Fibroblast of pulmonary artery (primary cell): ENCODE results near the gene EFCAB6.

ENCODE experiments used
- DNase-seq: peaks from one replicate; pipeline ENCODE4 v3.0.0-alpha.2; 2010; ENCODE audit warnings: low read depth
- H3K4me3 ChIP-seq: replicated peaks from 2 replicates; pipeline ENCODE4 v1.5.1; 2011; ENCODE audit warnings: low read depth, mild to moderate bottlenecking, control low read depth, low read length, moderate library complexity
- TF ChIP-seq, protein P1 (sequence below): IDR thresholded peaks from 2 replicates; pipeline ENCODE4 v1.5.1; 2011; ENCODE audit warnings: mild to moderate bottlenecking, control low read depth, low read length, inconsistent platforms; ENCODE audit errors: missing control alignments

EFCAB6 gene

DNA sequence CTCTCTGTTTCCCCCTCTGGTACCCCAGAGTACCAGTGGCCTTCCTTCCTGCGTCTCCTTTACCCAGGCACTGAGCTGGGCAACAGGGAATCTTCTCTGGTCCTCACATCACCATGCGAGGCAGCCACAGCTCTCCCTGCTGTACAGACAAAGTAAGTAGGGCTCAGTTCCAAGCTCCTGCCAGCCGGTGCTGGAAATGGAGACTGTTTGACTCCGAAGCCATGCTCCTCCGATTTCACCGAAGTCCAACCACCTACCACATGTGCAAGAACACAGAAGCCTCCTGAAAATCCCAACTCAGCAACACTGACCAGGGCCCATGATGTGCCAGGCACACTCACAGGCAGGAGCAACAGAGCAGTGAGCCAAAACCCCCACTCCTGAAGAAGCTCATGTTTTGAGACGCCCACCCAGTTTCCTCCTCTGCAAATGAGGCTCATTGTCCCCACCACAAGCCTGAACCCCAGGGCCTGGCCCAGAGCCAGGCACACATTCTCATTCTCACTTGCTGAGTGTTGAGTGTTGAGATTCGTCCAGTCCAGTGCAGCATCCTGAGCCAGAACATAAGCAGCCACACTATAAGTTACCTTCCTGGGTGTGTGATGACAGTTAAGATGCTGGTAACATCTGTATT, 244.3 kb downstream of the EFCAB6 start:
- H3K4me3 ChIP-seq, result no peak overlapping the region
- TF ChIP-seq, protein P1, sequence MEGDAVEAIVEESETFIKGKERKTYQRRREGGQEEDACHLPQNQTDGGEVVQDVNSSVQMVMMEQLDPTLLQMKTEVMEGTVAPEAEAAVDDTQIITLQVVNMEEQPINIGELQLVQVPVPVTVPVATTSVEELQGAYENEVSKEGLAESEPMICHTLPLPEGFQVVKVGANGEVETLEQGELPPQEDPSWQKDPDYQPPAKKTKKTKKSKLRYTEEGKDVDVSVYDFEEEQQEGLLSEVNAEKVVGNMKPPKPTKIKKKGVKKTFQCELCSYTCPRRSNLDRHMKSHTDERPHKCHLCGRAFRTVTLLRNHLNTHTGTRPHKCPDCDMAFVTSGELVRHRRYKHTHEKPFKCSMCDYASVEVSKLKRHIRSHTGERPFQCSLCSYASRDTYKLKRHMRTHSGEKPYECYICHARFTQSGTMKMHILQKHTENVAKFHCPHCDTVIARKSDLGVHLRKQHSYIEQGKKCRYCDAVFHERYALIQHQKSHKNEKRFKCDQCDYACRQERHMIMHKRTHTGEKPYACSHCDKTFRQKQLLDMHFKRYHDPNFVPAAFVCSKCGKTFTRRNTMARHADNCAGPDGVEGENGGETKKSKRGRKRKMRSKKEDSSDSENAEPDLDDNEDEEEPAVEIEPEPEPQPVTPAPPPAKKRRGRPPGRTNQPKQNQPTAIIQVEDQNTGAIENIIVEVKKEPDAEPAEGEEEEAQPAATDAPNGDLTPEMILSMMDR, result no peak
- no peak for DNase-seq

DNA sequence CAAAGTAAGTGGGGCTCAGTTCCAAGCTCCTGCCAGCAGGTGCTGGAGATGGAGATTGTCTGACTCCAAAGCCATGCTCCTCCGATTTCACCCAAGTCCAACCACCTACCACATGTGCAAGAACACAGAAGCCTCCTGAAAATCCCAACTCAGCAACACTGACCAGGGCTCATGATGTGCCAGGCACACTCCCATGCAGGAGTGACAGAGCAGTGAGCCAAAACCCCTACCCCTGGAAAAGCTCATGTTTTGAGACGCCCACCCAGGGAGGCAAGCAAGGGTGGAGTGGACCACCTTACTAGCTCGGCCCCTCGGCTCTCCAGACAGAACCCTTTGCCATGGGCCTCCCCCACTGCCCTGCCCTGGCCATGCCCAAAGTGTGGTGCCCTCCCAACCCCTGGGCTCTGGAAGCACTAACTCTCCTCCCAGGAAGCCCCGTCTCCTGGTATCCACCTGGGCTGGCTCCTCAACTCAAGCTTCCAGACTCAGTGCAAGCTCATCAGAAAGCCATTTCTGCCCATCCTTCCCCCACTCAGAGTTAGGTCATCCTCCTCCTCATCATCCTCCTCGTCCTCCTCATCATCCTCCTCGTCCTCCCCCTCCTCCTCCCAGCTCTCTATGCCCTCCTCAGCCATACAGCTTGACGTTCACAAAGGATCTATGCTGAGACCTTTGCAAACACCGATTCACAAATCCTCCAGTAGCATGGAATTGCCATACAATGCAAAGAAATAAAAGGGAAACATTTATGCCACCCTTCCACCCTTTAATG, 245.4 kb downstream of the EFCAB6 start:
- DNase-seq, result no peak
- no peak overlapping the region for H3K4me3 ChIP-seq
- TF ChIP-seq, protein P1, result no peak

DNA sequence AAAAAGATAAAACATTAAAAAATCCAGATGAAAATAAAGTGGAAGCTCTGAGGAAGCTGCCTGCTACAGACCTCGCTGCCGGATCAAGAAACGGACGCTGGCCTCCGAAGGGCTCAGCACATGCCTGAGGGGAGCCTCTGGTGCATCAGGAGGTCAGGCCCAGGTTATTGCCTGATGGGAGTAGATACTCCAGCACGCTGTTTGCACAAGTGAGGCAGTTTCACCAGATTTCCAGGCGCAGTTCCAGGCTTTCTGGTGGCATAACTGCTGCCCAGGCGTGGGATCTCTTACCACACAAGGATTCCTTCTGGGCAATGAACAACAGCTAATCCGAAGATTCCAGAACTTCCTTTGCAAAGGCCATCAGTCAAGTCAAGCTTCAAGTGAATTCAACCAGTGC, 246.1 kb downstream of the EFCAB6 start:
- no peak for DNase-seq
- no peak overlapping the region for H3K4me3 ChIP-seq
- TF ChIP-seq, protein P1, result no peak

DNA sequence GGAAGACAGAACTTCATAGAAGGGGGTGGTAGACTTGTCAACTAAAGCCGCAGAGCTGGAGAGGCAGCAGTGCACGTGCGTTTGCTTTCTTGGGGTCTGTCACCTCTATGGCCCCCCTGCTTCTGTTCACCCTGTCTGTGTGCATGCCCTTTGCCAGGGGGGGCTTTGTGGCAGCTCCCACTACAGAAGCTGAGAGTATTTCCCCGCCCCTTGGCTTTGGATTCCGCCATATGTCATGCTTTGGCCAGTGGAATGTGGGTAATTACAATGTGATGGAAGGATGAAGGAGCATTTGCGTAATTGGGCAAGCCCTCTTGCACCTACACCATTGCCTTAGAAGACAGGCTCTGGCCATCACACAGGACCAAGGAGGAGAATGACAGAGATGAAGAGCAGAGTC, 247.2 kb downstream of the EFCAB6 start:
- TF ChIP-seq, protein P1, result no peak
- H3K4me3 ChIP-seq, result no peak overlapping the region
- DNase-seq, result no peak

DNA sequence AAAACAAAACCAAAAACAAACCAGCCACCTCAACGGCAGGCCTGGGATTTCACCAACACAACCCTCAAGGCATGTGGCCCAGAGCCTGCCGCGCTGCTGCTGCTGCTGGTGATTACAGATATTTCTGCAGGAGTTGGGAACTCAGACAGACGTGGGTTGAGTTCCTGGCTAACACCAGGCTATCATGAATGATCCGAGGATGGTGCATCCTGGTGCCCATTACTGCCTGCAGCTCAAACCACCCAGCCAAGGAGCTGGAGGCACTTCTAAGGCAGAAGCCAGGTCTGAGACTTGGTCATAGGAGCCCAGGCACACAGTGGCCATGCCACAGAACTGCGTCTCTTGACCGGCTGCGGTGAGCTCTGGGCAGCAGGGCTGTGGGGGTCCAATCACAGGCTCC, 248.5 kb downstream of the EFCAB6 start:
- TF ChIP-seq, protein P1, result no peak
- H3K4me3 ChIP-seq, result no peak overlapping the region
- DNase-seq, result no peak

DNA sequence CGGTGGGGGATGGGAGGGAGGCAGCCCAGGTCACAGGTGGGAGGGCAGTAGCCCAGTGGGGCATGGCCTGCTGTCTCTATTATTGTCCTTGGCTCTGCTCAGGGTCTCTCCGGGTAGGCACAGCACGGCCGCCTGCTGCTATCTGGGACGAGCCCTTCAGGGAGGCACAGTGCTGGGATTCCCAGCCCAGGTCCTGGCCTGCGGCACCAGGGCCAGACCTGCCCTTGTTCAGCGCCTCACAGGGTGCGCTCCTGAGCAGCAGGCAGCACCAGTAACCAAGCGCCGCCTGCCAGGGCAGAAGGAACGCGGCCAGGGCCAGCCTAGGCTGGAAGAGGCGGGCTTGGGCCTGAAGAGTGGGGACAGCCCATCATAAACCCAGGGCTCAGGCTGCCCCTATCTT, 249.3 kb downstream of the EFCAB6 start:
- DNase-seq, result no peak
- no peak overlapping the region for H3K4me3 ChIP-seq
- TF ChIP-seq, protein P1, result no peak
